ENCODE data around the gene NNT. TPM values are rescaled to one million over a fixed set of nuclear protein-coding genes. Genes with fewer than 3 reads are reported as not detected.

Gene NNT
- total and polyA plus RNA-seq, 8 donors = 72.4 to 112 (median 85.1) TPM

DNA sequence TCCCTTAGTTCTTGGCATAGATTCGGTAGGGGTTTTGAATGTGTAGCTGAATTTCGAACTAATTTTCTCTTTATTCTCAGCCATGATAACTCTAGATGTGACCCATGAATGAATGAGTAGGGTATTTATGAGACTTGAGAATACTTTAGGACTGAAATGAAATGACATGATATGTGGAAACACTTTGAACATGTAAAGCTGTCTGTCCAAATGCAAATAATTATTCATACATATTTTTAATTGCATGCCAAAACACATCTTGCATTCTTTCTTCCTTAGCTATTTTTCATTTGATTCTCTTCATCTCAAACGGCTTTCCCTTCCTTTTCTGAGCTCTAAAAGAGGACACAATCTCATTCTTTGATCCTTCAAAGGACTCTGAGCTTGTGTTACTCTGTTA, 3.4 kb downstream of the NNT start:
- no peak overlapping the region for H3K4me3 ChIP-seq
- intact Hi-C loops (cut with DNase I) = no loop called here
- H3K27ac ChIP-seq = no peak overlapping the region
- H3K27me3 ChIP-seq = no peaks in the 10 kb centered on the region
- peaks cover 0 to 24% of the 10 kb centered on the region in 2 donors for H3K36me3 ChIP-seq
- no peak for DNase-seq
- ATAC-seq = no peak
- TF ChIP-seq, protein P1, sequence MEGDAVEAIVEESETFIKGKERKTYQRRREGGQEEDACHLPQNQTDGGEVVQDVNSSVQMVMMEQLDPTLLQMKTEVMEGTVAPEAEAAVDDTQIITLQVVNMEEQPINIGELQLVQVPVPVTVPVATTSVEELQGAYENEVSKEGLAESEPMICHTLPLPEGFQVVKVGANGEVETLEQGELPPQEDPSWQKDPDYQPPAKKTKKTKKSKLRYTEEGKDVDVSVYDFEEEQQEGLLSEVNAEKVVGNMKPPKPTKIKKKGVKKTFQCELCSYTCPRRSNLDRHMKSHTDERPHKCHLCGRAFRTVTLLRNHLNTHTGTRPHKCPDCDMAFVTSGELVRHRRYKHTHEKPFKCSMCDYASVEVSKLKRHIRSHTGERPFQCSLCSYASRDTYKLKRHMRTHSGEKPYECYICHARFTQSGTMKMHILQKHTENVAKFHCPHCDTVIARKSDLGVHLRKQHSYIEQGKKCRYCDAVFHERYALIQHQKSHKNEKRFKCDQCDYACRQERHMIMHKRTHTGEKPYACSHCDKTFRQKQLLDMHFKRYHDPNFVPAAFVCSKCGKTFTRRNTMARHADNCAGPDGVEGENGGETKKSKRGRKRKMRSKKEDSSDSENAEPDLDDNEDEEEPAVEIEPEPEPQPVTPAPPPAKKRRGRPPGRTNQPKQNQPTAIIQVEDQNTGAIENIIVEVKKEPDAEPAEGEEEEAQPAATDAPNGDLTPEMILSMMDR (IDR thresholded peaks at IDR 0.05) = no peak
- peaks cover 7 to 21% of the 10 kb centered on the region in 2 donors for H3K4me1 ChIP-seq
- H3K9me3 ChIP-seq = no peaks in the 10 kb centered on the region

DNA sequence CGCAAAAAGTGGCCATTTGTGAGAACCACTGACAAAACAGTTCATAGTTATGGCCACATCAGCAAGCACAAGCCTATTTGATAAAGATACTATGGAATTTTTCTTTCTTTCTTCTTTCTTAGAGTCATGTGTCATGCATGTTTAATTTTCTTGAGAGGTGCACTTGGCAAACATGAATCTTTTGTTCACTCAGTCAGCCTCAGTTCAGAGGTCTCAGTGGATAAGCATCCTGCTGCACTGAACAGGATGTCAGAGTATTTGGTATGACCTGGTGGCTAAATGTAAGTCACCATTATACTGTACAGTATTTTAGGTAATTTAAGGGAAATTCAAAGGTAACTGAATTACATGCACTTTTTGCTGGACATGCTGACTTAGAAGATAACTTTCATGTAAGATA, 5.4 kb downstream of the NNT start:
- DNase-seq = no peak
- no peak for ATAC-seq
- H3K27ac ChIP-seq = no peak overlapping the region
- peaks cover 0 to 40% of the 10 kb centered on the region in 2 donors for H3K36me3 ChIP-seq
- peaks cover 7 to 9% of the 10 kb centered on the region in 2 donors for H3K4me1 ChIP-seq
- TF ChIP-seq, protein P1 (IDR thresholded peaks at IDR 0.05) = no peak
- no peaks in the 10 kb centered on the region for H3K9me3 ChIP-seq
- no peak overlapping the region for H3K4me3 ChIP-seq
- intact Hi-C loops (cut with DNase I) = no loop called here
- no peaks in the 10 kb centered on the region for H3K27me3 ChIP-seq

DNA sequence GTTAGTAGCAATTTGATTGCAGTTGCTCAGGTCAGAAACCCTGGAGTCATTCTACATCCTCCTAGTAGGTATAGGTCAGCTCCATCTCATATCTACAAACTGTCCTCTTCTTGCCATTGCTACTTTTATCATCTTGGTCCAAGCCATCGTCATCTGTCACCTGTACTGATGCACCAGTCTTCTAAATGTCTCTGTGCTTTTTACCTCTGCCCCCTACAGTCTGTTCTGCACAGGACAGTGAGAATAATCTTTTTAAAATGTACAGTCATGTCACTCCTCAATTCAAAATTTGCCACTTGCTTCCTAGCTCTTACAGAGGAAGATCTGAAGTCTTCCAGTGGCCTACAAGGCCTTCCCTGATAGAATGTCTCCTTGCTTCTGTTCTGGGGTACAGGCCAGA, 6.8 kb downstream of the NNT start:
- intact Hi-C loops (cut with DNase I) = no loop called here
- Histone ChIP-seq H3K4me1 (no peaks in the 10 kb centered on the region), H3K36me3 (peaks cover 0 to 53% of the 10 kb centered on the region in 2 donors), H3K27ac (no peak overlapping the region), H3K27me3 (no peaks in the 10 kb centered on the region), H3K4me3 (no peak overlapping the region), H3K9me3 (no peaks in the 10 kb centered on the region)
- DNase-seq (no peak), ATAC-seq (no peak)
- TF ChIP-seq, protein P1 (IDR thresholded peaks at IDR 0.05) = no peak

DNA sequence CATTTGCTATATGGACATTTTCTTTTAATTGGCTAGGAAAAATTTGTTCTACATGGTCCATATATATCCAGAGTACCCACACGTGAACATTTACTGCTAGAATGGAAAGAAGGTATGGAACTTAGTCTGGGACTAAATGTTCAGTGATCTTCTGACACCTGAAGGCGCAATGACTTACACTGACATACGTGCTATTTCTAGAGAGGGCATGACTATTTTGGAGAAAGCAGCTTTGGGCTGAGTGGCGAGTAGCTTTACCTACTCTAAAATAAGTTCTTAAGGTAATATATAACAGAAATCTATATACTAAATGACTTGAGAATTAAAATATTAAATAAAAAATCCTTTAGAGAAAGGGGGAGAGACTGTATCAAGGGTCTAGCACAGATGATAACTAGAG, 10.4 kb downstream of the NNT start:
- Histone ChIP-seq H3K9me3 (no peaks in the 10 kb centered on the region), H3K27ac (no peak overlapping the region), H3K36me3 (peaks cover 0 to 66% of the 10 kb centered on the region in 2 donors), H3K4me1 (peaks cover 0 to 6% of the 10 kb centered on the region in 2 donors), H3K4me3 (no peak overlapping the region), H3K27me3 (no peaks in the 10 kb centered on the region)
- no peak for ATAC-seq
- intact Hi-C loops (cut with DNase I) = no loop called here
- TF ChIP-seq, protein P1 (IDR thresholded peaks at IDR 0.05) = no peak
- no peak for DNase-seq

DNA sequence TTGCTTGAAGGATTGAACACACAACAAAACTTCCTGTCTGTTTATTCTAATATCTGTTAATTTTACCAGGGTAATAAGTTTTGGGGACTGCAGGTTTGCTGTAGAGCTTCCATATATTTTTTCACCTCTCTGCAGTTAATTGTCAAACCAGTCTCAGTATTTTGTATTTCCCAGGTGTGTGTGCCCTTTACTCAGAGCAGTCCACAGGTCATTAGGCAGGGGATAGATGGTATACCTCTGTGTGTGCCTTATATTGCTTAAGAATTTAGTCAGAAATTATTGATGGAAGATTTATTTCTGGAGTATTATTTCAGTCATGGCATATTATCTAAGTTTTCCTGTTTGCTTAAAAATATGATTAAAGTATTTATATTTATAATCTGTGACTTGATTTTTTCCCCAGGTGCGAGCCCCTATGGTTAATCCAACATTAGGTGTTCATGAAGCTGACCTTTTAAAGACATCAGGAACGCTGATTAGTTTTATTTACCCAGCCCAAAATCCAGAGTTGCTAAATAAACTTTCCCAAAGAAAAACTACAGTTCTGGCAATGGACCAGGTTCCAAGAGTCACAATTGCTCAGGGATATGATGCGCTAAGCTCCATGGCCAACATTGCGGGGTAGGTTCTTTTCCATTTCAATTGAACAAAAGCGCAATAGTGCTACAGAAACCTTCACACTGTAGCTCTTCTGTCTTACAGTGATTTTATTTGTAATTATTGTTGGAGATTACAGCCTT, 12.6 kb downstream of the NNT start:
- intact Hi-C loops (cut with DNase I) = no loop called here
- Histone ChIP-seq H3K27me3 (no peaks in the 10 kb centered on the region), H3K36me3 (peaks cover 0 to 61% of the 10 kb centered on the region in 2 donors), H3K4me1 (peaks cover 0 to 6% of the 10 kb centered on the region in 2 donors), H3K27ac (no peak overlapping the region), H3K4me3 (no peak overlapping the region), H3K9me3 (no peaks in the 10 kb centered on the region)
- no peak for ATAC-seq
- TF ChIP-seq, protein P1 (IDR thresholded peaks at IDR 0.05) = no peak
- no peak for DNase-seq

Data from left lung (tissue), 10 donors.